PFSK-1 (cell line): ENCODE results near the gene TAF6L.

Source experiments
- FOXP2 ChIP-seq: optimal IDR thresholded peaks from 2 replicates; pipeline ENCODE3; 2011; ENCODE audit warnings: borderline replicate concordance, control low read depth, inconsistent platforms; ENCODE audit not compliant: insufficient read depth; ENCODE audit errors: extremely low read length, extremely low read depth
- POLR2AphosphoS5 ChIP-seq: IDR thresholded peaks from 2 replicates; pipeline ENCODE4 v1.6.1; 2012; ENCODE audit warnings: low read depth, mild to moderate bottlenecking, control low read depth, low read length, moderate library complexity
- REST ChIP-seq, 2 experiments: IDR thresholded peaks; 2 replicates each; pipeline versions ENCODE4 v1.6.1 to v1.8.0; 2011 to 2012; ENCODE audit warnings: low read depth in 2 of 2, low read length in 2 of 2, control low read depth in 1 of 2, inconsistent platforms in 1 of 2, mild to moderate bottlenecking in 1 of 2, moderate library complexity in 1 of 2; ENCODE audit not compliant: insufficient read depth in 1 of 2
- SIN3A ChIP-seq: IDR thresholded peaks from 2 replicates; pipeline ENCODE4 v1.6.1; 2012; ENCODE audit warnings: mild to moderate bottlenecking, low read length, moderate library complexity, borderline replicate concordance; ENCODE audit not compliant: insufficient read depth
- TAF1 ChIP-seq: IDR thresholded peaks from 2 replicates; pipeline ENCODE4 v1.6.1; 2012; ENCODE audit warnings: low read length, control low read depth, borderline replicate concordance; ENCODE audit not compliant: insufficient read depth

The TAF6L gene

GRCh38 chr11:62732830-62733229, 38.4 kb upstream of the TAF6L start:
- TF ChIP-seq TAF1 (no peak), REST (IDR thresholded peaks at IDR 0.05; ENCODE audit: insufficient read depth in 1 of 2, low read depth in 2 of 2, low read length in 2 of 2) (no peak), SIN3A (no peak)

GRCh38 chr11:62737196-62737595, 34.0 kb upstream of the TAF6L start:
- TF ChIP-seq SIN3A (no peak), REST (IDR thresholded peaks at IDR 0.05; ENCODE audit: insufficient read depth in 1 of 2, low read depth in 2 of 2, low read length in 2 of 2) (no peak), FOXP2 (no peak), POLR2AphosphoS5 (no peak), TAF1 (no peak)

GRCh38 chr11:62747475-62748160, 23.6 kb upstream of the TAF6L start:
- no peak for TF ChIP-seq FOXP2
- no peak for TF ChIP-seq TAF1
- TF ChIP-seq REST (IDR thresholded peaks at IDR 0.05; ENCODE audit: insufficient read depth in 1 of 2, low read depth in 2 of 2, low read length in 2 of 2): no peak
- TF ChIP-seq SIN3A: no peak
- TF ChIP-seq POLR2AphosphoS5: no peak

- TF ChIP-seq SIN3A: no peak
- TF ChIP-seq TAF1: no peak
- no peak for TF ChIP-seq FOXP2
- TF ChIP-seq REST (IDR thresholded peaks at IDR 0.05; ENCODE audit: insufficient read depth in 1 of 2, low read depth in 2 of 2, low read length in 2 of 2): no peak
- no peak for TF ChIP-seq POLR2AphosphoS5
These were observed 18.9 kb upstream of the TAF6L start for GRCh38 chr11:62752177-62752785.

GRCh38 chr11:62752994-62753735, 18.0 kb upstream of the TAF6L start:
- TF ChIP-seq TAF1: no peak
- no peak for TF ChIP-seq SIN3A
- no peak for TF ChIP-seq FOXP2
- no peak for TF ChIP-seq REST (IDR thresholded peaks at IDR 0.05; ENCODE audit: insufficient read depth in 1 of 2, low read depth in 2 of 2, low read length in 2 of 2)
- TF ChIP-seq POLR2AphosphoS5: no peak
